Measurements from ENCODE around the gene TCF7L1.
"Not testable (repeated sequence)": the region's sequence is repeated elsewhere in the genome, so short reads cannot be mapped to it uniquely, and the experiment has no call there.

TCF7L1 gene

GRCh38 chr2:85185431-85185940 is 52.3 kb downstream of the TCF7L1 start:
- no peak for DNase-seq

DNA sequence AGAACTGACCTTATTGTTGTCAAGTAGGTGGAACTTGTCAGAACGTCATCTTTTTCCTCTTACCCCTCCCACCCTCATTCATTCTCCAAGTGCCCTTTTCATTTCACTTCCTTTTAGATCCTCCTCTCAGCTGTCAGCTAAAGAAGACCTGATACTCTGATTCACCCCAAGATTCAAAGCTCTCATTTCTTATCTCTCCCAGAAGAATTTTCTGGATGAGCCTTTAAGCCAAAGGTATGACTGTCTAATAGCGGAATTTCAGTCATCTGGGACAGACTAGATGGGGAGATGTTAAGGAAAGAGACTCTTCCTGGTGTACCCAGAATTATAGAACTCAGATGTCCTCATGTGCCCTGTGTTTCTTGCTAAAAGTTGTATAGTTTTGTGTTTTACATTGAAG is 53.9 kb downstream of the TCF7L1 start:
- DNase-seq = no peak

DNA sequence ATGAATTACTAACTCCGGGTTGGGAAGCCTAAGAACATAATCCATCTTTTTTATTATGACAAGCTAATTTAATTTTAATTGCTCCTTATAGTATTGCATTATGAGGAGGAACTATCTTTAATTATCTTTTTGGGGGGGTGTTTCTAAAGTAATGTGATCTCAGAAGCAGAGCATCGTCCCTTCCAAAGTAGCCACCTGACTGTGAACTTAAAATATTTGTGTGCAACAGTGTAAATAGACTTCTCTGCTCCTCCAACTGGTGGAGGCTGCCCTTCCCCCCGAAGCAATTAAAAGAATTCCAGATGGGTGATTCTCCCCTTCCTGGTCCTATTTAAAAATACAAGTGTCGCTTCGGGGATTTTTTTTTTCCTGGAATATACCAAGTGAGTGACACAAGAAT is 55.7 kb downstream of the TCF7L1 start:
- no peak for DNase-seq

GRCh38 chr2:85189606-85190270 is 56.5 kb downstream of the TCF7L1 start:
- no peak for DNase-seq

GRCh38 chr2:85191157-85191556 is 58.0 kb downstream of the TCF7L1 start:
- DNase-seq = no peak

GRCh38 chr2:85194780-85195480 is 61.7 kb downstream of the TCF7L1 start:
- DNase-seq = no peak

DNA sequence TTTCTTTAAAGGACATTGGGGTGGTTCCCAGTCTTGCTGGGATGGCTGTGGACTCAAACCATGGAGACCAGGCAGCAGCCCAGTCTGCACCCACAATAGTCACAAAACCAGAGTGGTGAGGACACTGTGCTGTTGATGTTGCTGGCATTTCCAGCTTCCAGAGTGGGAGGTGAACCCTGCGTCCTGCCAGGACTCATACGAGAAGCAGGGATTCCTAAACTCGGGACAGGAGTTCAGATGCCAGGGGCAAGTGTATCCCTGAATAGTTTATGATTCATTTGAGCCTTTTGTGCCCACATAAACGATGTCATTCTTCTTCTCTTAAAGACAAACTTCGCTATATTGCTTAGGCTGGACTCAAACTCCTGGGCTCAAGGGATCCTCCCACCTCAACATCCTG is 62.8 kb downstream of the TCF7L1 start:
- no peak for DNase-seq

- DNase-seq = no peak
These were observed 66.5 kb downstream of the TCF7L1 start for GRCh38 chr2:85199698-85200097.

- no peak for DNase-seq
These were observed 76.7 kb downstream of the TCF7L1 start for GRCh38 chr2:85209887-85210286.

GRCh38 chr2:85210511-85210910 is 77.3 kb downstream of the TCF7L1 start:
- no peak for DNase-seq

- DNase-seq = not testable (repeated sequence)
These were observed 78.4 kb downstream of the TCF7L1 start for GRCh38 chr2:85211606-85212005.

DNA sequence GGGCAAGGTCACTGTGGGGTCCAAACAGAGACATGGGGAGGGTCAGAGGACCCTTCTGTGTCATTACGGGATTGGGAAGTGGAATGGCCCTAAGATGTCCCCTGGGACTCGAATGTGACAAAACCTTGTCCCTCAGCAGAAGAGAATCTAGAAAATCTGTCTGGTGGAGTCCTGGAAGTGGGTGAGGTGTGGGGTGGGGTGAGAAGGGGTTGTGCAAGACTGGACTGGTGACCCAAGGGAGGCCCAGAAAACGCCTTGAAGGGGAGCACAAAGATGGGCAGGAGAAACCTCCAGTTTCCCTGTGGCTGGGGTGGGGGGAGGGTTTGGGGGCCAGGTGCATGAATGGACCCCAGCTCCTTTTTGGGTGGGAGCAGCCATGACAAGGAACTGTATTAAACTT is 79.6 kb downstream of the TCF7L1 start:
- no peak for DNase-seq

- DNase-seq = no peak
These were observed 80.2 kb downstream of the TCF7L1 start for GRCh38 chr2:85213404-85213803.

DNA sequence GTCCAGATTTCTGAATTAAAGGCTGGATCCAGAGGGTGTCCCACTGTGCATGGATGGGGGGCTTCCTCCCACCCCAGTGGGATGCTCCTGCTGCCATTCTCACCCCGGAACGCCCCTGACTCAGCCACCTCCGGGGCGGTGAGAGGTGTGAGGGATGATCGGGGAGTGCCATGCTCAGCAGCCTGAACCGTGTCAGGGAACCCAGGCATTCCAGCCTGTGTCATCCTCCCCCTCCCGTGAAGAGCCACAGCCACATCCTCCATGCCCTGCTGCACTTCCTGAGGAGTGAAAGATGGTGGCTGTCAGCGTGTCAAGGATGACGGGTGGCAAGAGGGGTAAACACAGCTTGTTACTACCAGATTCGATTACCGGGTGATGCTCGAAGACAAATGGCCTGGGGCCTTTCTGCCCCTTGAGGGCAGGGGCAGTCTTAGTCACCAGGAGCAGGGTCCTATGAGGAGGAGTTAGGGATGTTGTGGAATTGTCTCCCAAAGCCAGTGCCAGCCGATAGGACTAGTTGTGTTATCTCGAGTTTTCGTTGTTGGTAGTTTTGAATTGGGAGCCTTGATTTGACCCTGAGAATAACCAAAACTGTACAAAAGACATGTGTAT is 80.8 kb downstream of the TCF7L1 start:
- no peak for DNase-seq

DNA sequence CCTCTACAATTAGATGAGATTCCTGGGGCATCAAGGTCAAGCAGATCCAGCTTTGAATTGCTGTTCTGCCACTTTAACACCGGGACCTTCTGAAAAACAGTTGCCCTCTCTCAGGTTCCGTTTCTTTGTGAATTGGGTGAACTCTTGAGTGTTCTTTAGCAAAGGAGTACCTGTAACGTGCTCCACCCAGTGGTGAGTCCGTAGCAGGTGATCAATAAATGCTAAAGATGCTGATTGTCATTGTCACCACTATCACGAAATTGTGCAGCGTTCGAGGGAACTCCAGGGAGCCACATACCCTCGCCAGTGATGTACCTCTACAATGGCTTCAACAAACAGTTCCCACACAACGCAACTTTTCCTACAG is 81.9 kb downstream of the TCF7L1 start:
- no peak for DNase-seq

- peak; percentile 50 for DNase-seq
These were observed 82.5 kb downstream of the TCF7L1 start for GRCh38 chr2:85215448-85216401.

DNA sequence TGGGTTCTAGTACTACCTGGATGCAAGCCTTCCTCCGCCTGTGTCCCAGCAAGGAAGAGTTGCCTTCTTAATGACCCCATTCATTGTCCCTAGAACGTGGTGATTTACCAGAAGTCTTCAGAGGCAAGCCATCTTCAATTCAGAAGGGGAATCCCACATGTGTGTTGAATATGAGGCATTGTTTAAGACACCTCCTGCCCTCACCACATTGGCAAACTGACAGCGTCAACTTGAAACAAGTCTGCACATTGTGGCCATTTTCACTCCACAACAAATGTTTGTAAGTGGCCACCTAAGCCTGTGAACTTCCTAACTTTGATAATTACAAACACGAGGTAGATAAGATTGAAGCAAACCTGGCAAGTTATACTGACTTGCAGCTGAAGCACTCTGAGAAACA is 83.7 kb downstream of the TCF7L1 start:
- DNase-seq = no peak

GRCh38 chr2:85221067-85221691 is 88.0 kb downstream of the TCF7L1 start:
- no peak for DNase-seq

DNA sequence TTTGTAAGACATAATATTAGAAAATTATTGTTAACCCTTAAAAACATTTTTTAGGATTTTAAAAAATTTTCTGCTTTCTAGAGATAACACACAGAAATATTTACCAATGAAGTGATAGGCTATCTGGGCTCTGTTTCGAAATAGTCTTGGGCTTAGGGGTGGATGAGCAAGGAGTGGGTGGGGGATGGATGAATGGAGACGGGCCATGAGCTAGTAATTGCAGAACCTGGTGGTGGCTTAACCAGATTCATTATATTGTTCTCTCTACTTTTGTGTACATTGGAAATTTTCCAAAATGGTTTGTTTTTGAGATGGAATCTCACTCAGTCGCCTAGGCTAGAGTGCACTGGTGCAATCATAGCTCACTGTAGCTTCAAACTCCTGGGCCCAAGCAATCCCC is 89.6 kb downstream of the TCF7L1 start:
- peak; percentile 60 for DNase-seq

GRCh38 chr2:85226783-85227182 is 93.6 kb downstream of the TCF7L1 start:
- no peak for DNase-seq

DNA sequence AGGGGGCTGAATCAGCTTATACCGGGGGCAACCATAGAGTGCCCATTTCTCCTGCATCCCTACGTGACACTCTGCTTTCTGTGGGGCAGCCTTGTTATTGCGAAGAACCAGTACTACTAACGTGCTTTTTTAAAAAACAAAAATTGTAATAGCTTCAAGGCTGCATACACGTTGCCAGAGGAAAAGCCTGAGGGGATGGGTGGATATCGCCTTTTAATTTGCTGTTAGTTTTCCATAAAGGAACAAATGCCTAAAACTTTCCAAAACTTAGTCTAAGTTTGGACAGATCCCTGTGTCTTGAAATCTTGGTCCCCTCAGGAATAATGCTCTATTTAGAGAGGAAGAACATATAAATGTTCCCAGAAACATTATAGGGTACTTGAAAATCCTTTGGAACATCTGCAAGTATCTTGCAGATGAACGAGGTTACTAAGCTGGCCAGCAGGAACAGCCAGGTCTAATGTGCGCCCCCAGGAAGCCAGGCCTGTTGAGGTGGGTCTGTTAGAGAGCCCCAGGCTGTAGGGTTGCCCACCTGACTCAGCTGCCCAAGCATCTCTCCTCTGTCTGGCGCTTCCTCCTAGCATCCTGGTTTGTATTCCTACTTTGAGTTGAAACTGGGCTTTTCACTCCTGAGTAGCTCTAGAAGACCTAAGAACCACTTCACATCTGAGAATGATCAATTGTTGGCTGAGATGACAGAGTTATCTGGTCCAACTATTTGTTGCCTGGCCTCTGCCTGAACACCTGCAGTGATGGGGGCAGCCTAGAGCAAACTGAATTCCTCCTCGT is 97.7 kb downstream of the TCF7L1 start:
- DNase-seq = no peak

DNA sequence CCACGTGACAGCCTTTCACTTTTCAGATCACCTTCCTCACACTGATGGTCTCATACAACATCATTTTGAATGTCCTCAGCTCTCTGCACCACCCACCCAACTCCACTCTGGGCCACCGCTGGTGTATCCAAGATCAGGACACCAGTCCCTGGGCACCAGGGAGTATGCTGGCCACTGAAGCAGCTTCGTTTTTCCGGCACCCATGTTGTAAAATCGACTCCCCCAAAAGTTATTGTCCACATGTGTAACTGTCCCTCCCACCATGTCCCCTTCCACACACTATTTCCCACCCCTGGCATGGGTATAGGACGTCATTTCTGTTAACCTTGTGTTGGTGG is 98.2 kb downstream of the TCF7L1 start:
- no peak for DNase-seq
